HFF-Myc (cell line): Measurements from ENCODE around the gene MON1B.
"Not testable (repeated sequence)": the region's sequence is repeated elsewhere in the genome, so short reads cannot be mapped to it uniquely, and the experiment has no call there.

Experiments
- DNase-seq: peaks from one replicate; pipeline ENCODE4 v3.0.0-alpha.2; 2011; ENCODE audit warnings: low read depth; ENCODE audit errors: extremely low read depth
- H3K4me3 ChIP-seq: replicated peaks from 2 replicates; pipeline ENCODE4 v1.5.1; 2011; ENCODE audit warnings: low read depth, mild to moderate bottlenecking, control low read depth, low read length
- CTCF ChIP-seq: IDR thresholded peaks from 2 replicates; pipeline ENCODE4 v1.5.1; 2012; ENCODE audit warnings: mild to moderate bottlenecking, low read depth, low read length, control low read depth; ENCODE audit errors: missing control alignments

MON1B gene

GRCh38 chr16:77238593-77238992 is 47.6 kb downstream of the MON1B start:
- no peak overlapping the region for H3K4me3 ChIP-seq
- TF ChIP-seq CTCF, result no peak
- DNase-seq, result no peak

GRCh38 chr16:77242471-77242870 is 51.5 kb downstream of the MON1B start:
- not testable (repeated sequence) for DNase-seq, H3K4me3 ChIP-seq

- no peak overlapping the region for H3K4me3 ChIP-seq
- TF ChIP-seq CTCF, result no peak
- no peak for DNase-seq
Measured at GRCh38 chr16:77246150-77246549, 55.2 kb downstream of the MON1B start.

- no peak for DNase-seq
- H3K4me3 ChIP-seq, result no peak overlapping the region
- no peak for TF ChIP-seq CTCF
Measured at GRCh38 chr16:77250400-77250799, 59.4 kb downstream of the MON1B start.
